OCI-LY7 (cell line): ENCODE data around the gene CTH. TPM values are rescaled to one million over a fixed set of nuclear protein-coding genes. Genes with fewer than 3 reads are reported as not detected.
"Not testable (repeated sequence)": the region's sequence is repeated elsewhere in the genome, so short reads cannot be mapped to it uniquely, and the experiment has no call there.

Experiments
- BruUV-seq: library from RNA; stranded (reverse); fragments of 400-500 nt; replicated peaks from 2 replicates; lab custom pipeline; 2021; lab: Mats Ljungman, UMichigan
- CTCF ChIA-PET: fragments of 300-600 bp; sonication (Branson Sonifier 250); formaldehyde crosslinking; loops from one replicate; lab custom pipeline; 2022; ENCODE audit warnings: antibody characterized with exemption; ENCODE audit not compliant: unreplicated experiment; lab: Charles Lee
- POLR2A ChIA-PET: fragments of 300-600 bp; sonication (Branson Sonifier 250); formaldehyde crosslinking; loops from one replicate; lab custom pipeline; 2022; ENCODE audit warnings: antibody characterized with exemption; lab: Charles Lee
- DNase-seq: peaks from one replicate; pipeline ENCODE4 v3.0.0-alpha.2; 2015; ENCODE audit warnings: low spot score
- H2AFZ ChIP-seq: fragments of 200-600 bp; sonication (generic), shearing (Covaris generic); 2 replicates; pipeline ENCODE4 v1.6.1; 2014; ENCODE audit warnings: mild to moderate bottlenecking, antibody characterized with exemption, low read length, moderate library complexity
- H3K27ac ChIP-seq: fragments of 200-600 bp; sonication (generic); 2 replicates; pipeline ENCODE4 v1.5.1; 2014; ENCODE audit warnings: mixed run types, low read depth, mild to moderate bottlenecking, moderate library complexity, low read length, inconsistent platforms; ENCODE audit not compliant: poor library complexity, severe bottlenecking
- H3K36me3 ChIP-seq: fragments of 200-600 bp; sonication (generic); 2 replicates; pipeline ENCODE4 v1.6.1; 2014; ENCODE audit warnings: mild to moderate bottlenecking, antibody characterized with exemption, low read length, moderate library complexity, mixed read lengths; ENCODE audit not compliant: insufficient read depth
- H3K4me1 ChIP-seq: fragments of 200-600 bp; sonication (generic); 2 replicates; pipeline ENCODE4 v1.5.1; 2014; ENCODE audit warnings: mild to moderate bottlenecking, low read length; ENCODE audit not compliant: insufficient read depth, poor library complexity, severe bottlenecking
- H3K4me2 ChIP-seq: fragments of 200-600 bp; sonication (generic); 2 replicates; pipeline ENCODE4 v1.6.1; 2014; ENCODE audit warnings: mild to moderate bottlenecking, low read length
- H3K4me3 ChIP-seq: fragments of 200-600 bp; sonication (generic); 2 replicates; pipeline ENCODE4 v1.5.1; 2014; ENCODE audit warnings: mild to moderate bottlenecking, low read depth, low read length; ENCODE audit not compliant: poor library complexity, severe bottlenecking
- H3K79me2 ChIP-seq: fragments of 200-600 bp; sonication (generic); 2 replicates; pipeline ENCODE4 v1.6.1; 2016; ENCODE audit warnings: low read depth, mild to moderate bottlenecking, low read length, moderate library complexity, mixed read lengths; ENCODE audit not compliant: insufficient read depth
- H3K9me2 ChIP-seq: fragments of 200-600 bp; sonication (generic); 2 replicates; pipeline ENCODE4 v1.6.1; 2016; ENCODE audit warnings: mild to moderate bottlenecking, low read length, mixed read lengths; ENCODE audit not compliant: insufficient read depth
- H3K9me3 ChIP-seq: fragments of 200-600 bp; sonication (generic); 2 replicates; pipeline ENCODE4 v1.6.1; 2014; ENCODE audit warnings: mild to moderate bottlenecking, mixed run types, low read length, mixed read lengths
- H4K20me1 ChIP-seq: fragments of 200-600 bp; sonication (generic); 2 replicates; pipeline ENCODE4 v1.6.1; 2014; ENCODE audit warnings: mild to moderate bottlenecking, antibody characterized with exemption, low read length, moderate library complexity, mixed read lengths; ENCODE audit not compliant: insufficient read depth
- EZH2phosphoT487 ChIP-seq: fragments of 200-600 bp; sonication (generic); IDR thresholded peaks from 2 replicates; pipeline ENCODE4 v1.6.1; 2018; ENCODE audit warnings: low read depth, borderline replicate concordance, mild to moderate bottlenecking, mixed run types, antibody characterized with exemption, low read length, moderate library complexity, mixed read lengths
- intact Hi-C: fragments of 100-400 bp; cut with micrococcal nuclease; formaldehyde crosslinking; loops from one replicate; pipeline ENCODE4 v1.10.0; 2022; ENCODE audit not compliant: unreplicated experiment
- total RNA-seq, 2 experiments: library from RNA; depleted of rRNA in 1 of 2; stranded (reverse); fragments of >200 nt in 1 of 2; shearing (Covaris generic) in 1 of 2; gene quantifications; 2 replicates each; pipeline ENCODE4 v1.2.3, GENCODE V29; 2014 to 2022
- TF ChIP-seq, protein P1 (sequence below): fragments of 200-600 bp; sonication (generic); conservative IDR thresholded peaks from 2 replicates; pipeline ENCODE4 v1.5.1; 2014; ENCODE audit warnings: mild to moderate bottlenecking, antibody characterized with exemption, low read length, moderate library complexity, mixed read lengths

Gene CTH
- total RNA-seq, 2 experiments from 2014 or later = 9.7 to 14.4 TPM

GRCh38 chr1:70455291-70455690 is 44.2 kb downstream of the CTH start:
- H3K36me3 ChIP-seq = no peaks in the 10 kb centered on the region
- H3K9me2 ChIP-seq = no peaks in the 10 kb centered on the region
- H3K4me3 ChIP-seq = no peak overlapping the region
- DNase-seq = no peak
- H3K4me1 ChIP-seq = peaks cover 1% of the 10 kb centered on the region
- no TSS peak for BruUV-seq
- no peak for TF ChIP-seq EZH2phosphoT487
- TF ChIP-seq, protein P1, sequence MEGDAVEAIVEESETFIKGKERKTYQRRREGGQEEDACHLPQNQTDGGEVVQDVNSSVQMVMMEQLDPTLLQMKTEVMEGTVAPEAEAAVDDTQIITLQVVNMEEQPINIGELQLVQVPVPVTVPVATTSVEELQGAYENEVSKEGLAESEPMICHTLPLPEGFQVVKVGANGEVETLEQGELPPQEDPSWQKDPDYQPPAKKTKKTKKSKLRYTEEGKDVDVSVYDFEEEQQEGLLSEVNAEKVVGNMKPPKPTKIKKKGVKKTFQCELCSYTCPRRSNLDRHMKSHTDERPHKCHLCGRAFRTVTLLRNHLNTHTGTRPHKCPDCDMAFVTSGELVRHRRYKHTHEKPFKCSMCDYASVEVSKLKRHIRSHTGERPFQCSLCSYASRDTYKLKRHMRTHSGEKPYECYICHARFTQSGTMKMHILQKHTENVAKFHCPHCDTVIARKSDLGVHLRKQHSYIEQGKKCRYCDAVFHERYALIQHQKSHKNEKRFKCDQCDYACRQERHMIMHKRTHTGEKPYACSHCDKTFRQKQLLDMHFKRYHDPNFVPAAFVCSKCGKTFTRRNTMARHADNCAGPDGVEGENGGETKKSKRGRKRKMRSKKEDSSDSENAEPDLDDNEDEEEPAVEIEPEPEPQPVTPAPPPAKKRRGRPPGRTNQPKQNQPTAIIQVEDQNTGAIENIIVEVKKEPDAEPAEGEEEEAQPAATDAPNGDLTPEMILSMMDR = no peak
- H4K20me1 ChIP-seq = no peaks in the 10 kb centered on the region
- H3K27ac ChIP-seq = no peak overlapping the region
- no peaks in the 10 kb centered on the region for H3K9me3 ChIP-seq
- intact Hi-C loops = no loop called here
- no peak overlapping the region for H3K4me2 ChIP-seq
- H3K79me2 ChIP-seq = no peaks in the 10 kb centered on the region
- ChIA-PET POLR2A (no interaction called here), CTCF (no interaction called here)
- no peak overlapping the region for H2AFZ ChIP-seq

DNA sequence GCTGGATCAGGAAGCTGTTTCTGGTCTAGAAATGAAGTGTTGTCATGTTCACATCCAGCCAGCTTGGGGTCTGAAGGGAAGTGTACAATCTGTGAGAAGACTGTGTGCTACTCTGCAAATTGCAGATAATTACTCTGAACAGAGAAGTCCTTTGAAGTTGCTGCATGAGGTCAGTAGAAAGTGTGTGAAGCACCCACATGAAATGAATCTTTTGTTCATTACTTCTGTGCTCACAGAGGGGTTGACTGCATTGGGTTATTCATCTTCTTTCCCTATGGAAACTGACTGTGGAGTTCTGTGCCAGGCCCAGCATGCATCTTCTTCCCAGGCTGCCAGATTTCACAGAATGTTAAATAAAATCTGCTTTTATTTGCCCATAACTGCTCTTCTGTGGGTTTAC is 47.1 kb downstream of the CTH start:
- TF ChIP-seq, protein P1 = no peak
- no peak for TF ChIP-seq EZH2phosphoT487
- no peaks in the 10 kb centered on the region for H3K9me2 ChIP-seq
- peak overlapping the region; percentile 21; the same call in 1 of the 2 replicates for H2AFZ ChIP-seq
- no peaks in the 10 kb centered on the region for H3K79me2 ChIP-seq
- BruUV-seq = no TSS peak
- no peaks in the 10 kb centered on the region for H3K36me3 ChIP-seq
- H3K4me2 ChIP-seq = no peak overlapping the region
- H3K9me3 ChIP-seq = no peaks in the 10 kb centered on the region
- peaks cover 11% of the 10 kb centered on the region for H3K4me1 ChIP-seq
- CTCF ChIA-PET = no interaction called here
- H3K27ac ChIP-seq = no peak overlapping the region
- no peak overlapping the region for H3K4me3 ChIP-seq
- POLR2A ChIA-PET = interaction anchor here (0.7 to 1.4 kb wide), 5 partner anchors 10 to 346 kb away, joined by 3 to 5 read pairs (median 4); partner anchors contain the start of gene CTH
- no peaks in the 10 kb centered on the region for H4K20me1 ChIP-seq
- intact Hi-C loops = no loop called here
- no peak for DNase-seq

GRCh38 chr1:70459496-70460225 is 48.6 kb downstream of the CTH start:
- intact Hi-C loops = no loop called here
- POLR2A ChIA-PET = no interaction called here

GRCh38 chr1:70460740-70461713 is 50.0 kb downstream of the CTH start:
- H3K36me3 ChIP-seq, H3K9me2 ChIP-seq, POLR2A ChIA-PET, BruUV-seq, H3K9me3 ChIP-seq, DNase-seq, H3K4me3 ChIP-seq, CTCF ChIA-PET, intact Hi-C loops, H4K20me1 ChIP-seq, H3K4me2 ChIP-seq, H3K27ac ChIP-seq, H3K79me2 ChIP-seq: not testable (repeated sequence)
- peak overlapping the region; percentile 69 for H2AFZ ChIP-seq
- H3K4me1 ChIP-seq = peaks cover 11% of the 10 kb centered on the region

More at GRCh38 chr1:70459496-70460225, 48.6 kb downstream of the CTH start:
- no peaks in the 10 kb centered on the region for H3K36me3 ChIP-seq
- H3K79me2 ChIP-seq = no peaks in the 10 kb centered on the region
- H3K27ac ChIP-seq = no peak overlapping the region
- peaks cover 11% of the 10 kb centered on the region for H3K4me1 ChIP-seq
- H3K4me3 ChIP-seq = no peak overlapping the region
- H4K20me1 ChIP-seq = no peaks in the 10 kb centered on the region
- CTCF ChIA-PET = no interaction called here
- H2AFZ ChIP-seq = peak overlapping the region; percentile 75
- no peak for TF ChIP-seq EZH2phosphoT487
- TF ChIP-seq, protein P1 = no peak
- H3K4me2 ChIP-seq = no peak overlapping the region
- no peak for DNase-seq
- no peaks in the 10 kb centered on the region for H3K9me3 ChIP-seq
- BruUV-seq = no TSS peak
- no peaks in the 10 kb centered on the region for H3K9me2 ChIP-seq
